Peyer's patch (tissue), 4 donors: ENCODE data around the gene TC2N. TPM values are rescaled to one million over a fixed set of nuclear protein-coding genes. Genes with fewer than 3 reads are reported as not detected.

Experiments used
- DNase-seq, 3 donors: peaks; one replicate each; pipeline ENCODE4 v3.0.0-alpha.2; 2017 to 2019
- H3K27ac ChIP-seq, 4 donors: fragments of 200-600 bp; sonication (generic); one replicate each; pipeline ENCODE4 v1.5.1; 2016 to 2019
- H3K27me3 ChIP-seq, 2 donors: fragments of 200-600 bp; sonication (generic); one replicate each; pipeline ENCODE4 v1.5.1; 2019
- H3K36me3 ChIP-seq, 3 donors: fragments of 200-600 bp; sonication (generic); one replicate each; pipeline ENCODE4 v1.5.1; 2016 to 2019
- H3K4me1 ChIP-seq, 4 donors: fragments of 200-600 bp; sonication (generic); one replicate each; pipeline ENCODE4 v1.5.1; 2016 to 2019
- H3K4me3 ChIP-seq, 4 donors: fragments of 200-600 bp; sonication (generic); 1 replicate in 3 of 4; 2 replicates in 1 of 4; pipeline ENCODE4 v1.5.1; 2016 to 2019; ENCODE audit warnings: mild to moderate bottlenecking in 1 of 4
- H3K9me3 ChIP-seq, 4 donors: fragments of 200-600 bp; sonication (generic); one replicate each; pipeline ENCODE4 v1.5.1; 2016 to 2019; ENCODE audit warnings: mild to moderate bottlenecking in 1 of 4
- POLR2A ChIP-seq, 2 donors: fragments of 450-650 bp; IDR thresholded peaks; one replicate each; pipeline ENCODE4 v1.5.1; 2017; ENCODE audit warnings: antibody characterized with exemption in 2 of 2, mild to moderate bottlenecking in 2 of 2, moderate library complexity in 2 of 2
- total RNA-seq, 4 donors: library from RNA; depleted of rRNA; stranded (reverse); fragments of >200 nt; gene quantifications; one replicate each; pipeline ENCODE4 v1.1.0, GENCODE V29; 2016
- TF ChIP-seq, protein P1 (sequence below), 6 experiments: fragments of 450-650 bp in 4 of 6; fragments of 200-600 bp in 2 of 6; sonication (generic) in 1 of 6; IDR thresholded peaks; one replicate each; pipeline ENCODE4 v1.5.1; 2017 to 2019; ENCODE audit warnings: antibody characterized with exemption in 6 of 6, mild to moderate bottlenecking in 3 of 6, moderate library complexity in 1 of 6

TC2N gene
- total RNA-seq, 4 donors from 2014 or later, result 35.2 to 59.4 (median 50.9) TPM

DNA sequence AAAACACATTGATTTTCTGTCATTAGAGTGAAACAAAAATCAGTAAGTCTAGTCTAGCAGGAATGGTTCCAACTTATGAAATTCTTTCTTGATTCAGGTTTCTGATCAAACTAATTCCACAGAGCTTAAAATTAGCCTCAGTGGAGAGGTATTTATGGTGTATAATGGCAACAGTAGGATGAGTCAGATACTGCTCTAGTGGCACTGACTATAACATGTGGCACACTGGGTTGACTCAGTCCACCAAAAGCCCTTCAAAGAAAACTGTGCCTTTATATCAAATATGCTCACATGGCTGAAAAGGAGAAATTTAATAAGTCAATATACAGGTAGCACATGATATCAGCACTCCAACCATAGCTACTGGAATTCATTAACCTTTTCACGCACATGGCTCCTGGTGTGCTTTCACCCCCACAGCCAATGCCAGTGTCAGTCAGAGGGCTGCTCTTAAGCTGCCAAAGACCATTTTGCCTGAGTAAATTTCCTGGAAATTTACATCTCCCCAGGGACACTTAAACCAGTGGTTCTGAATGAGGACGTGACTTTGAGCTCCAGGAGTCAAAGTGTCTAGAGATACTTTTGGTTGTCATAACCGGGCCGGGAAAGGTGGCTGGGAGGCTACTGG, 113.7 kb downstream of the TC2N start:
- no peaks in the 10 kb centered on the region for H3K36me3 ChIP-seq
- DNase-seq, result no peak
- H3K4me1 ChIP-seq, result no peaks in the 10 kb centered on the region
- TF ChIP-seq POLR2A (IDR thresholded peaks at IDR 0.05), result no peak
- TF ChIP-seq, protein P1, sequence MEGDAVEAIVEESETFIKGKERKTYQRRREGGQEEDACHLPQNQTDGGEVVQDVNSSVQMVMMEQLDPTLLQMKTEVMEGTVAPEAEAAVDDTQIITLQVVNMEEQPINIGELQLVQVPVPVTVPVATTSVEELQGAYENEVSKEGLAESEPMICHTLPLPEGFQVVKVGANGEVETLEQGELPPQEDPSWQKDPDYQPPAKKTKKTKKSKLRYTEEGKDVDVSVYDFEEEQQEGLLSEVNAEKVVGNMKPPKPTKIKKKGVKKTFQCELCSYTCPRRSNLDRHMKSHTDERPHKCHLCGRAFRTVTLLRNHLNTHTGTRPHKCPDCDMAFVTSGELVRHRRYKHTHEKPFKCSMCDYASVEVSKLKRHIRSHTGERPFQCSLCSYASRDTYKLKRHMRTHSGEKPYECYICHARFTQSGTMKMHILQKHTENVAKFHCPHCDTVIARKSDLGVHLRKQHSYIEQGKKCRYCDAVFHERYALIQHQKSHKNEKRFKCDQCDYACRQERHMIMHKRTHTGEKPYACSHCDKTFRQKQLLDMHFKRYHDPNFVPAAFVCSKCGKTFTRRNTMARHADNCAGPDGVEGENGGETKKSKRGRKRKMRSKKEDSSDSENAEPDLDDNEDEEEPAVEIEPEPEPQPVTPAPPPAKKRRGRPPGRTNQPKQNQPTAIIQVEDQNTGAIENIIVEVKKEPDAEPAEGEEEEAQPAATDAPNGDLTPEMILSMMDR (IDR thresholded peaks at IDR 0.05), result no peak
- H3K9me3 ChIP-seq, result no peaks in the 10 kb centered on the region
- H3K4me3 ChIP-seq, result no peak overlapping the region
- no peaks in the 10 kb centered on the region for H3K27me3 ChIP-seq
- peak overlapping the region in 1 of 4 donors; percentile 1 for H3K27ac ChIP-seq

DNA sequence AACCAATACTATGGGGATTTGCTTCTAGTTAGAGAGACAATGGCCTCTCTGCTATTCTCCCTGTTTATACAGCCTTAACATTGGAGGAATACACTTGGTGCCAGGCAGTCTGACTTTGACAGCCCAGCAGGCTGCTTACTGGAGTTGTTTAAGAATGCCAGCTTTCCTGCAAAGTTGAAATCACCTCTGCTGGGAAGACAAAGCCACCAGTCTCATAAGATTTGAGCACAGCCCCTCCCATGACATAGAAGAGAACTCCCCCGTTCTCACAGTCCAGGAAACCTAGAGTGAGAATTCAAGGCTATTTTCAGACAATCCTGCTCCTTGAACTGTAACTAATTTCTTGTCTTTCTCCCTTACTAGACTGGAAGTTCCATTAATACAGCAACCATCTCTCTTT, 114.4 kb downstream of the TC2N start:
- Histone ChIP-seq H3K4me3 (no peak overlapping the region), H3K27me3 (no peaks in the 10 kb centered on the region), H3K36me3 (no peaks in the 10 kb centered on the region), H3K9me3 (no peaks in the 10 kb centered on the region), H3K4me1 (no peaks in the 10 kb centered on the region), H3K27ac (no peak overlapping the region)
- no peak for DNase-seq
- no peak for TF ChIP-seq POLR2A (IDR thresholded peaks at IDR 0.05)
- TF ChIP-seq, protein P1 (IDR thresholded peaks at IDR 0.05), result no peak

DNA sequence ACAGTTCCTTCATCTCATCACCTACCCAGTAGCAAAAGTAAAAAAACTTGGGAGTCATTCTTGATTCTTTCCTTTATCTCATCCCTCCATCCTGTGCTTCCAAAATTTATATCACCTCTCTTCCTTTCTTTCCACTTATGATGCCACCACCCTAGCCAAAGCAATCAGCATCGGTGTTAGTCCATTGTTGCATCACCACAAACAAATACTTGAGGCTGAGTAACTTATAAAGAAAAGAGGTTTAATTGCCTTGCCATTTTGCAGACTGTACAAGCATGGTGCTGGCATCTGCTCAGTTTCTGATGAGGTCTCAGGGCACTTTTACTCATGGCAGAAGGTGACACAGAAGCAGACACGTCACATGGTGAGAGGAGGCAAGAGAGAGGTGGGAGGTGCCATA, 115.6 kb downstream of the TC2N start:
- DNase-seq, result no peak
- H3K36me3 ChIP-seq, result no peaks in the 10 kb centered on the region
- no peaks in the 10 kb centered on the region for H3K27me3 ChIP-seq
- no peaks in the 10 kb centered on the region for H3K4me1 ChIP-seq
- H3K4me3 ChIP-seq, result no peak overlapping the region
- TF ChIP-seq, protein P1 (IDR thresholded peaks at IDR 0.05), result no peak
- TF ChIP-seq POLR2A (IDR thresholded peaks at IDR 0.05), result no peak
- H3K27ac ChIP-seq, result no peak overlapping the region
- no peaks in the 10 kb centered on the region for H3K9me3 ChIP-seq

DNA sequence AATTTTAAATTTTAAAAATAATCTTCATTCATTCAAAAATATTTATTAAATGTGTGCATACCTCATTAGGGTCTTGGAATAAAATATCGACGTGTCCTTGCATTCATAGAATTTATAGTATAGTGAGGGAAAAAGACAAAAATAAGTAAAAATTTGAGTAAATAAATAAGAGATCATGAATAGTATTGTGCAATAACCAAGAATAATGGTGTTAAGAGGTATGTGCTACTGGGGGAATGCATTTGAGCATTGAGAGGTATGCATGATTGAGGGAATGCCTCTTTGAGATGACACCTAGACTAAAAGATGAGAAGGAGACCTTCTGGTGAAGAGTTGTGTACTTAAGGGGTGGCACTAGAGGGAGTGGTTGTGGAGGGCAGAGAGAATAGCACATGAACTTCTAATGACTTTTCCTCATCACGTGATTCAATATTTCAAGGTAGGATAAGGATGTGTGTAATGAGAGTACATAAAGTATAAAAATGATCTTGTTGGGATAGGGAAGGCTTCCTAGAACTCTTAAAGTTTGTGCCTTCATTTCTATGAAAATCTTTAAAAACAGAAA, 116.6 kb downstream of the TC2N start:
- no peaks in the 10 kb centered on the region for H3K4me1 ChIP-seq
- TF ChIP-seq, protein P1 (IDR thresholded peaks at IDR 0.05), result no peak
- no peak for TF ChIP-seq POLR2A (IDR thresholded peaks at IDR 0.05)
- H3K4me3 ChIP-seq, result no peak overlapping the region
- H3K27me3 ChIP-seq, result no peaks in the 10 kb centered on the region
- no peak for DNase-seq
- H3K9me3 ChIP-seq, result no peaks in the 10 kb centered on the region
- H3K36me3 ChIP-seq, result no peaks in the 10 kb centered on the region
- H3K27ac ChIP-seq, result no peak overlapping the region

DNA sequence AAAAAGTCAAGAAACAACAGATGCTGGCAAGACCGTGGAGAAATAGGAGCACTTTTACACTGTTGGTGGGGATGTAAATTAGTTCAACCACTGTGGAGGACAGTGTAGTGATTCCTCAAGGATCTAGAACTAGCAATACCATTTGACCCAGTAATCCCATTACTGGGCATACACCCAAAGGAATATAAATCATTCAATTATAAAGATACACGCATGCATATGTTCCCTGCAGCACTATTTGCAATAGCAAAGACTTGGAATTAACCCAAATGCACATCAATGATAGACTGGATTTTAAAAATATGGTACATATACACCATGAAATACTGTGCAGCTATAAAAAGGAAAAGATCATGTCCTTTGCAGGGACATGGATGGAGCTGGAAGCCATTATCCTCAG, 117.5 kb downstream of the TC2N start:
- H3K4me3 ChIP-seq, result no peak overlapping the region
- no peaks in the 10 kb centered on the region for H3K4me1 ChIP-seq
- H3K36me3 ChIP-seq, result no peaks in the 10 kb centered on the region
- no peaks in the 10 kb centered on the region for H3K9me3 ChIP-seq
- no peaks in the 10 kb centered on the region for H3K27me3 ChIP-seq
- no peak for TF ChIP-seq POLR2A (IDR thresholded peaks at IDR 0.05)
- TF ChIP-seq, protein P1 (IDR thresholded peaks at IDR 0.05), result no peak
- DNase-seq, result no peak
- no peak overlapping the region for H3K27ac ChIP-seq
